Measurements from ENCODE around the gene KRT34.

GRCh38 chr17:41421116-41421515 lies 39.0 kb upstream of the KRT34 start:
- TF ChIP-seq CTCF (tag by site-specific recombination; IDR thresholded peaks at IDR 0.05) = no peak
- no peak for TF ChIP-seq ZBTB21 (tag by site-specific recombination; IDR thresholded peaks at IDR 0.05)
- no peak for TF ChIP-seq BCL6B (tag by site-specific recombination; IDR thresholded peaks at IDR 0.05)
- no peak for TF ChIP-seq KLF10 (tag by site-specific recombination; IDR thresholded peaks at IDR 0.05)
- no peak for TF ChIP-seq TCF7L2 (IDR thresholded peaks at IDR 0.05; ENCODE audit: borderline replicate concordance, low read depth, low read length)
- no peak for TF ChIP-seq IKZF3 (tag by site-specific recombination; IDR thresholded peaks at IDR 0.05)
- no peak for TF ChIP-seq WT1 (tag by site-specific recombination; IDR thresholded peaks at IDR 0.05)
- TF ChIP-seq ZNF184 (tag by site-specific recombination; IDR thresholded peaks at IDR 0.05) = no peak
- TF ChIP-seq ZNF138 (tag by site-specific recombination; IDR thresholded peaks at IDR 0.05; ENCODE audit: borderline replicate concordance) = no peak
- no peak for TF ChIP-seq ZNF398 (tag by site-specific recombination; IDR thresholded peaks at IDR 0.05)
- no peak for TF ChIP-seq AEBP2 (tag by site-specific recombination; IDR thresholded peaks at IDR 0.05; ENCODE audit: borderline replicate concordance)
- no peak for TF ChIP-seq ZBTB49 (tag by site-specific recombination; IDR thresholded peaks at IDR 0.05; ENCODE audit: low read depth)
- TF ChIP-seq SP2 (tag by site-specific recombination; IDR thresholded peaks at IDR 0.05) = no peak
- TF ChIP-seq ZNF449 (tag by site-specific recombination; IDR thresholded peaks at IDR 0.05) = no peak

Measured in HEK293 (cell line).